ENCODE measurements around the gene PARVB.

The PARVB gene

GRCh38 chr22:44111562-44112155, 87.6 kb downstream of the PARVB start:
- no peak for DNase-seq

GRCh38 chr22:44112191-44112590, 88.1 kb downstream of the PARVB start:
- DNase-seq: no peak

DNA sequence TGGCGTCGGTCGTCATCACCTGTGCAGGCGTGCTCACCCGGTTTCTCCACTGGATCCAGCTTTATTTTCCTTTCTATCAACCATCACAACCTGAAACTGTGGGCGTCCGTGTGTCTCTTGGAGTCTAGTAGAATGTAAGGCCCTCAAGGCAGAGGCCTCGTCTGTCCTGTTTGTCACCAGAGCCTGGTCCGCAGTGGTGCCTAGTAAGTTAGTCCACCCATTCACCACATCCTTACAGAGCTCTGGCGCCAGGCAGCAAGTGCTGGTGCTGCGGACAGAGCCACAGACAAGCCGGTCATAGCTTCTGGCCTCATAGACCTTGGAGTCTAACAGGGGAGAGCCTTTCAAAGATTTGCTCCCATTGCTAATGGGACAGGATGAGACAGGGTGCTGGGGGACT, 92.2 kb downstream of the PARVB start:
- DNase-seq: no peak

- DNase-seq: no peak
These were observed 92.9 kb downstream of the PARVB start for GRCh38 chr22:44116755-44117684.

- no peak for DNase-seq
These were observed 93.6 kb downstream of the PARVB start for GRCh38 chr22:44117746-44118145.

GRCh38 chr22:44118645-44119315, 94.7 kb downstream of the PARVB start:
- no peak for DNase-seq

DNA sequence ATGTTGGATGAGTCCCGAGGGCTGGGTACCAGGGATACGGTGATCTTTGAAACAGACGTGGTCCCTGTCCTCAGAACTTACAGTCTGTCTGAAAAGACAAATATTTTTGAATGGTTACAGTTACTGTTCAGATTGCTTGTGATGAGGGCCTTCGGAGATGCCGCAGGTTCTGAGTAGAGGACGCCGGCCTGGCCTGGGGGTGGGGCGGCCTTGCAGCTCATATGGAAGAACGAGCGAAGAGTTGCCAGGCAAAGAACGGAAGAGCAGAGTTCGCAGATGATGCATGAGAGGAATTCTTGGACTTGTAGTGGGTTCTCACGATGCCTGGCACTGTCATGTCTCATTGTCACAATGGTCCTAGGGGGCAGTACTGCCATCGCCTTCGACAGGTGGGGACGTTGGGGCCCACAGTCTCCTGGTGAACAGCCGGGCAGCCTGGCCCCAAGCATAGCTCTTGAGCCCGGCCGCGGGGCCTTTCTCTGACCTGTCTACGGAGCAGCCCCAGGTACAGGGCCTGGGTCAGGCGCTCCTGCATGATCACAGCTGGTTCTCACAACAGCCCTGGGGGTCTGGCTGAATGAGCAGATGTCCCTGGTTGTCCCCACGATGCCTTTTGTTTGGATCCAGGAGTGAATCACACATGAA, 95.7 kb downstream of the PARVB start:
- no peak for DNase-seq

GRCh38 chr22:44120314-44120704, 96.2 kb downstream of the PARVB start:
- DNase-seq: no peak

DNA sequence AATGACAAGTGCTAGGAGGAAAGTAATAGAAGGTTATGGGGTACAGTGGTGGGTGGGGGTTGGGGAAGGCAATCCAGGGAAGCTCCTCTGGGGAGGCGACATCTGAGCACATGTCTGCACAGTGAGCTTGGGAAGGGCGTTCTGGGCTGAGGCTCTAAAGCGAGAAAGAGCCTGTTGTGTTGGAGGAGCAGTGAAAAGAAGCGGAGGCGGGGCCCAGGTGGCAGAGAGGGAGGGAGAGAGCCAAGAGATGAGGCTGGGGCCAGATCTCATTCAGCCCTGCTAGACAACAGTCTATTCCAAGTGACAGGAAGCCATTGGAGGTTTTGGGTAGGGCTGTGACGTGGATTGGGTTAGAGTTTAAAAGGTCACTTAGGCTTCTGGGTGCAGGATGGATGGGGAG, 101.3 kb downstream of the PARVB start:
- no peak for DNase-seq

DNA sequence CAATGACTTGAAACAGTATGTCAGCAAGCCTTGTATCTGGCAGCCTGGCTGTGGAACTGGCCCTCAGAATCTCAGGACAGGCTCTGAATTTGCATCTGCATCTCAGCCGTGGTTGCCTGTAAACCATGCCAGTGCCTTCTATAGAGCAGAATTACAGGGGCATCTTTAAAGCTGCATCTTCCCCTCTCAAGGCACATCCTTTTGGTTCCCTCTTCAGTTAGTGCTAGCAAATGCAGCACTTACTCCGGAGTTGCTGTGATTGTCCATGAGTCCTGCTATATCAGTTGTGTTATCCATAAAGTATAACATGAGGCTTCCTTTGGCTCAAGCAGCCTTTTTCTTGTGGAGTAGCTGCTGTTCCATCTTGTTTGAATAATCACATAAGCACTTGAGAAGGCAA, 102.7 kb downstream of the PARVB start:
- DNase-seq: no peak

GRCh38 chr22:44127356-44127755, 103.3 kb downstream of the PARVB start:
- DNase-seq: peak; percentile 49

DNA sequence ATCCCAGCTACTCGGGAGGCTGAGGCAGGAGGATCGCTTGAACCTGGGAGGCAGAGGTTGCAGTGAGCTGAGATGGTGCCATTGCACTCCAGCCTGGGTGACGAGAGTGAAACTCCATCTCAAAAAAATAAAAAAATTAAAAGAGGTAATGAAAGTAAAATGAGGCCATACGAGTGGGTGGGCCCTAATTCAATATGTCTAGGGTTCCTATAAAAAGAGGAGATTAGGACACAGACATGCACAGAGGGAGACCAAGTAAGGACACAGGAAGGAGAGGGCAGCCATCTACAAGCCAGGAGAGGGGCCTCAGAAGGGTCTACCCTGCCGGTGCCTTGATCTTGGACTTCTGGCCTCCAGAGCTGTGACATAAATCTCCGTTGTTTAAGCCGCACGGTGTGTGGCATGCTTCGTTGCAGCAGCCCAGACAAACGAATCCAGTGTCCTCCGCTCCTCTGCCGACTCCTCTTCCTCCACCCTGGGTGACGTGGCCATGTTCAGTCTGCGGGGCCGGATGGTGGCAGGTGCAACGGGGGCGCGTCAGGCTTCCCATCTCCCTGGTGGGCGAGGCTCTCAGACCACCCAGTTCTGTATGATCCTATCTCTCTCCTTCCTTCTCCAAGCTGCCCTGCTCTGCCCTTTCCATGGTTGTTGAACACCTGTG, 105.0 kb downstream of the PARVB start:
- peak; percentile 82 for DNase-seq

GRCh38 chr22:44129619-44129976, 105.5 kb downstream of the PARVB start:
- DNase-seq: no peak

DNA sequence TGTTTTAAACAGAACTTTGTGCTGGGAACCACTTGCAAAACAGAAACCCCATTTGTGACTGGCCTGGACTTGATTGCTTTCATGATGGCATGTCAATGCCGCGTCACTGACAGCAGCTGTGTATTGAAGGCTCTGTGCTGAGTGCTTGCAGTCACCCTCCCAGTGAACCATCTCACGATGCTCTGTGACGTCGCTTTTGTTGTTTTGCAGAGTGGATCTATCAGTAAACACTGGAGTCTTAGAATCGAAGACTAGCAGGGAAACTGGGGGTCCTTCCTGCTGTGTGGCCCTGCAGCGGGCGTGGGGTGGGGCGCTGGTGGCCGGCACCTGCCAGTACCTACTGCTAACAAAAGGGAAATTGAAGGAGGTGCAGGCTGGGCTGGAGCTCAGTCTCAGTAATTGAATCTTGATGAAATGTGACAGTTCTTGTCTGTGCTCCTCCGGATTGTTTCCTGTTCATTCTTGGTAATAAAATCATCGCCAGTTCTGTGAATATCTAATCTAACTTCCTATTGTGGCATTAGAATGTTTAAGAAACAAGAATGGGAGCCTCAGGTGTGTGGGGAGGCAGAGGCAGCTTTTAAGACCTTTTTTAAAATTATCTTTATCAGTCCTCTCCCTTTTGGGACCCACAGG, 106.1 kb downstream of the PARVB start:
- DNase-seq: no peak

GRCh38 chr22:44131412-44131811, 107.3 kb downstream of the PARVB start:
- DNase-seq: no peak

DNA sequence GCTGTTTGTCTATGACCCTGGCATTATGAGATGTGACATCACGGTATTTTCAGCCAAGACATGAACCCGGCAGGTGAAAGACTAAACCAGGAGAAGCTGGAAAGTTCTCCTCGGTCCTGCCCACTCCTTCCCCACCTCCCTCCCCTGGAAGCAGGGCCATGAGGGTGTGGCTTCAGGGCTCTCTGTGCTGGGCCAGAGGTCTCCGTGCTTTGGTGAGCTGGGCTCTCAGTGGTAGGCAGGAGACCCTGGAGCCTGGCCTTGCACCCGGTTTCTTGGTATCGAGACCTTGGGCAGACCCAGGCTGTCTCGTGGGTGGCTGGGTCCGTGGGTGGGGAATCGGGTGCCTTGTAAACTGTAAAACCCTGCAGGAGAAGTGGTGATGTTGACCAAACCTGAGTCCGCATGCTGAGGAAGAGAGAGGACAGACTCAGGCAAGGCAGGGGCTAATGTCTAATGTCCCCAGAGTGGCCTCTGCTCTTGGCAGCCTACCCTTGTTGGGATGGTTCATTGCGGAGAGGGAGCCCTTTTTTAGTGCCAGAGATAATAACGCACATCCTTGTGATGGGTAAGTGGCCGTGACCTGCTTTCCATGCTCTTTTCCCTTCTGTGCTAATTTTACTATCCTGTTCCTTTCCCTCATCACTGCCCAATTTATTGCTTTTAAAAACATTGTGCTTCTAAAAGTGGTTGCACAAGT, 108.0 kb downstream of the PARVB start:
- DNase-seq: no peak

GRCh38 chr22:44132724-44133123, 108.6 kb downstream of the PARVB start:
- DNase-seq: no peak

- no peak for DNase-seq
These were observed 109.1 kb downstream of the PARVB start for GRCh38 chr22:44133161-44133560.

DNA sequence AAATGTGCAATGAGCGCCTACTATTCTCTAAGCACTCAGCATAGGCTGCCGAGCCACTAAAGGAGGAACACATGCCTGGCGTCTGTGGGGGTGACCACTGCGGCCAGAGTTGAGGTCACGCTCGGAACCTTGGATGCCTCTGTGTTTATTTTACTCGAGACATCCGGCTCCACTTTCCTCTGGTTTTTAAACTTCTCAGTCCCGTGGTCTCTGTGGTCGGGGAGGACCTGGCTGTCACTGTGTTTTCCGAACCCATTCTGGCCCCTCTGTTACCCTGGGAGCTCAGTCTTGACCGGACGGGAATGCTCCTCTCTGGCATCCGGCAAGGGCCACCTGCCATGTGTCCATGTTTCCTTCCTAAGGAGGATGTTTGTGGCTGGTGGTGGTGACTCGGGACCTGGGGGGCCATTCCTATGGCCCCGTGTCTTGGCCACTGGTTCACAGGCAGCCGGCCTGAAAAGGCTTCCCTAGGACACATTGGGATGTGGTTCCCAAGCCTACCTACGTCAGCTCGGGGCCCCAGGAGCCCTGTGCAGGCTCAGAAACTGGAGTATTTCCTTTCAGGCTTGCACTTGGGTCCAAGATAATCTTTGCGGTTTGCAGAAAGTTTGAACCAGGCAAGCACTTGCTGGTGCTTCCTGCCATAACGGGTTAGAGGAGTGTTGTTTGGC, 109.9 kb downstream of the PARVB start:
- no peak for DNase-seq

DNA sequence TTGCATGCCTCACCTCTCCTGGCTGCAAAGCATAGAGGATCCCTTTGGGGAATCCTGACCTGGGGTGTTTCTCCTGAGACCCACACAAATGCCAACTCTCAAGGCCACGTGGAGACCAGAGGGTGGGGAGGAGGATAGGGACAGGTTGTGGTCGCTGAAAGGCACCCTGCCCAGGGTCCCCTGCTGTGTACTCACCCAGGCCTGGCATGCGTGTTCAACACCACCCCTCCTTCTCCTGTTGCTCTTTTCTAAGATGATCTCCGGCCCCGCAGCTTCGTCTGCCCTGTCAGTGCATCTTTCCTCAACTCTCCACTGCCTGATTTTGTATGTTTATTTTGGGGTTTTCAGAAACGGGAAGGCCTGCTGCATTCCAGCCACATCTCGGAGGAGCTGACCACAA, 112.0 kb downstream of the PARVB start:
- DNase-seq: no peak

DNA sequence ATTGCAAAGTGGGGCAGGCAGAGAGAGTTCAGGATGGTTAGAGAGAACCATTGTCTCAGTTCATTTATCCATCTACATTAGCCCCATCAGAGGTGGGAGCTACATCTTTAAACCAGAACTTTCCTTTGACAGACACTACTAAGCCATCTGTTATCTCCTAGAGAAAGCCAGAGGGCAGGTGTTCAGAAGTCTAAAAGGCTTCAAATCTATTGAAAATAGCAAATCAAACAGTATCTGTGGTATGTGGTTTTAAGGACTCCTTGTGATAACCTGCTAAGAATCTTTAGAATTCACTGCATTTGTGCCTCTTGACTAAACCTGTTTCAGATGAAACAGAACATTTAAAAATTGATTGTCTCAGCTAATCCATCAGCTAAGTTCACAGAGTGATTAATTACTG, 112.7 kb downstream of the PARVB start:
- no peak for DNase-seq
